ENCODE measurements around the gene SELENOW.
A peak's percentile ranks its signal among the peaks of the same experiment; 100 is the strongest.
"Not testable (repeated sequence)": the region's sequence is repeated elsewhere in the genome, so short reads cannot be mapped to it uniquely, and the experiment has no call there.

The SELENOW gene

GRCh38 chr19:47778049-47778953 lies at the start of gene SELENOW:
TSS of gene SELENOW (plus strand) at chr19:47778703. CDS start at chr19:47778786, 83 bp downstream.
- peak; percentile 59 to 62 for DNase-seq (ENCODE audit: low read depth in 1 of 2, low spot score in 1 of 2)

- DNase-seq (ENCODE audit: low read depth in 1 of 2, low spot score in 1 of 2) = no peak
These were observed 49.1 kb upstream of the SELENOW start for GRCh38 chr19:47729468-47729798.

GRCh38 chr19:47729799-47730520 lies 48.5 kb upstream of the SELENOW start:
- no peak for DNase-seq (ENCODE audit: low read depth in 1 of 2, low spot score in 1 of 2)

GRCh38 chr19:47730521-47730889 lies 48.0 kb upstream of the SELENOW start:
- DNase-seq (ENCODE audit: low read depth in 1 of 2, low spot score in 1 of 2) = no peak

GRCh38 chr19:47730910-47731309 lies 47.6 kb upstream of the SELENOW start:
- DNase-seq (ENCODE audit: low read depth in 1 of 2, low spot score in 1 of 2) = no peak

GRCh38 chr19:47735131-47735530 lies 43.4 kb upstream of the SELENOW start:
- DNase-seq (ENCODE audit: low read depth in 1 of 2, low spot score in 1 of 2) = no peak

- DNase-seq (ENCODE audit: low read depth in 1 of 2, low spot score in 1 of 2) = no peak
These were observed 37.5 kb upstream of the SELENOW start for GRCh38 chr19:47740866-47741519.

- no peak for DNase-seq (ENCODE audit: low read depth in 1 of 2, low spot score in 1 of 2)
These were observed 36.9 kb upstream of the SELENOW start for GRCh38 chr19:47741544-47742140.

GRCh38 chr19:47742634-47743033 lies 35.9 kb upstream of the SELENOW start:
- no peak for DNase-seq (ENCODE audit: low read depth in 1 of 2, low spot score in 1 of 2)

GRCh38 chr19:47745010-47745901 lies 33.2 kb upstream of the SELENOW start, which contains the start of gene NOP53:
TSS of gene NOP53 (plus strand) at chr19:47745546. CDS start at chr19:47745560, 14 bp downstream.
- DNase-seq (ENCODE audit: low read depth in 1 of 2, low spot score in 1 of 2) = peak; percentile 95 to 98

GRCh38 chr19:47746129-47746528 lies 32.4 kb upstream of the SELENOW start:
- DNase-seq (ENCODE audit: low read depth in 1 of 2, low spot score in 1 of 2) = not testable (repeated sequence)

GRCh38 chr19:47749326-47749725 lies 29.2 kb upstream of the SELENOW start:
- no peak for DNase-seq (ENCODE audit: low read depth in 1 of 2, low spot score in 1 of 2)

- no peak for DNase-seq (ENCODE audit: low read depth in 1 of 2, low spot score in 1 of 2)
These were observed 27.8 kb upstream of the SELENOW start for GRCh38 chr19:47750752-47751151.

GRCh38 chr19:47752440-47753211 lies 25.9 kb upstream of the SELENOW start:
- no peak for DNase-seq (ENCODE audit: low read depth in 1 of 2, low spot score in 1 of 2)

- DNase-seq (ENCODE audit: low read depth in 1 of 2, low spot score in 1 of 2) = no peak
These were observed 24.1 kb upstream of the SELENOW start for GRCh38 chr19:47754206-47755064.

- no peak for DNase-seq (ENCODE audit: low read depth in 1 of 2, low spot score in 1 of 2)
These were observed 23.3 kb upstream of the SELENOW start for GRCh38 chr19:47755065-47755761.

- no peak for DNase-seq (ENCODE audit: low read depth in 1 of 2, low spot score in 1 of 2)
These were observed 22.5 kb upstream of the SELENOW start for GRCh38 chr19:47755762-47756626.
